NCI-H510A (cell line): ENCODE measurements around the gene SAMD4B.
"Not testable (repeated sequence)": the region's sequence is repeated elsewhere in the genome, so short reads cannot be mapped to it uniquely, and the experiment has no call there.

Experiments used
- DNase-seq: peaks from one replicate; lab custom pipeline; 2025; lab: John Stamatoyannopoulos, UW

Gene SAMD4B

GRCh38 chr19:39365531-39365930 is 23.3 kb downstream of the SAMD4B start:
- no peak for DNase-seq

DNA sequence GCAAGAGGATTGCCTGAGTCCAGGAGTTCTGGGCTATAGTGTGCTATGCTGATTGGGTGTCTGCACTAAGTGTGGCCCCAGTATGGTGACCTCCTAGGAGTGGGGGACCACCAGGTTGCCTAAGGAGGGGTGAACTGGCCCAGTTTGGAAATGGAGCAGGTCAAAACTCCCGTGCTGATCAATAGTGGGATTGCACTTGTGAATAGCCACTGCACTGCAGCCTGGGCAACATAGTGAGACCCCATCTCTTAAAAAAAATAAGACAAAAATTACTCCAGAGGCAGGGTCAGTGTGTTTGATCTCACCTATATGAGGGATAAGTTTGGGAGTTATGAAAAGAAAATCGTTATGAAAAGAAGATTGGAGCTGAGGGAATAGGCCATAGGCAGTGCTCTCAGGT is 27.0 kb downstream of the SAMD4B start:
- DNase-seq, result no peak

DNA sequence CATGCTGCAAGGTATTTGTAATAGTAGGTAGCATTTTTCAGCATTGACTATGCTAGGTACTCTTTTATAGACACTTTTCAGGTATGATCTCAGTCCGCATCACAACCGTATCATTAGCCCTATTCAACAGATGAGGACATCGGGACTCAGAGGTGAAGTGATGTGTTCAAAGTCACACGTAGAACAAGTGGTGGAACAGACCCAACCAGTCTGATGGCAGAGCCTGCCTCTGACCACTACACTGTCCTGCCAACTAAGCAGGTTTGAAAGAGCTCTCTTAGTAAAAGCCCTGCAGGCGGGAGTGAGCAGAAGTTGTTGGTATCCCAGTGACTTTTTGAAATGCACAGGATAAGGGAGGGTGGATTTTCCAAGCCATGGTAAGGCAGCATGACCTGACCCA is 28.5 kb downstream of the SAMD4B start:
- DNase-seq, result no peak

DNA sequence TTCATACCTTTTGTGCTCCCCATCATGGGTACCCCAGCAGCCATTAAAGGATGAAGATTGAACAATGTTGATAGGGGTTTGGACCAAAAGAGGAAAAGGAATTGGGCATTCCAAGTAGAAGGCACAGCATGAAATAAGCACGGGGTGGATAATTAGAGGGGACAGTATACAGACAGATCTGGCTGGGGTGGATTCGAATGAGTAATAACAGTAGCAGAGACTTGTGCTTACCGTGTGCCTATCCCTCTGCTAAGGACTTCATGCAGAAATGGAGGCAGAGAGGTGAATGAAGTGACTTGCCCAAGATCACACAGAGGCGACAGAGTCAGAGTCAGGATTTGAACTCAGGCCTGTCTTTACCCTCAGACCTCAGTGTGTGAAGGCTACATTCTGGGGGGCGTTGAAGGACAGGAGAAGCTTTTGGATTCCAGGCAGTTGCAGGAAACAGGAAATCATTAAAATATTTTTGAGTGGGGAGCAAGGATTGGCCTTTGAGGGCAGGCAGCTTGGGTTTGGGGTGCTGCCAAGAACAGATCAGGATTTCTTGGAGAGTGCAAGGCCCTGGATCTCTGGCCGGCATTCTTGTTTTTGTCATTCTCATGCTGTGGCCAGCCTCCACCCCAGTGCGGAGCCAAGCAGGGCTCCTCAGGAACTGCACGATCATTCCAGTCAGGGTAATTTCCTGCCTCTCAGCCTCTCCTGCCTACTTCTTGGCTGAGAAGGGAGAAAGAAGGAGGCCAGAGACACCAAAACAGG is 30.0 kb downstream of the SAMD4B start:
- DNase-seq, result no peak

DNA sequence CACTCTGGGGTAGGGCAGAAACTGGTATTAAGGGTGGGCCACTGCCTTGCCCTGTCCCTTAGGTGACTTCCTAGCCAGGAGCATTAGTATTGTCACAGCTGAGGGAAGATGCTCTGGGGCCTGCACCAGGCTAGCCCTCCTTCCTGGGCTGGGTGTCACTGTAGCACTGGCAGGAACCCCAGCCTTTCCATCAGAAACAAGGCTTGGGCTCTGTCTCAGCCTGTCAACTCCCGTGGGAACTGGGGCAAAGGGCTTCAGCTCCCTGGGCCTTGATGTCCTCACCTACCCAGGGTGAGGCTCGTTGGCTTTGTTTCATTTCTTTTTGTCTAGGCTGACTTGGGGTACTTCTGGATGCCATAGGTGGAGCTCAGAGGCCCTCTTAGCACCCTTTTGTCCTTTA is 30.7 kb downstream of the SAMD4B start:
- DNase-seq, result no peak

DNA sequence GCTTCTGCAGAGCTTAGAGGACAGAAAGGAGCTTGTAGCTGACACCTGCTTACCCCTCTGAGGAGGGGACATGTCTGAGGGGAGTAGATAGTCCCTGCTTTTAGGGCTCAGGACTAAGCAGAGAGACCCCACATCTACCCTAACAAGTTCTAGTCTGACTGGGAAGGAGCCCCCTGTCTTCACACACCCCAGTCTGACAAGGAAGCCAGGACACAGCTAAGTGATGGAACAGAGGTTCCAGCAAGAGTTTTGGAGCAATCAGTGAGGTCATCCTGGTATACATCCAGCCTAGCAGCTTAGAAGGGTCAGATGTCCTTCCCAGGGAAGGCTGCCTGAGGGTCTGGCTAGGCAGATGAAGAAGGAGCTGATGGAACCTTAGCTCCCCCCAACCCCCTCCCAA is 33.7 kb downstream of the SAMD4B start:
- no peak for DNase-seq

DNA sequence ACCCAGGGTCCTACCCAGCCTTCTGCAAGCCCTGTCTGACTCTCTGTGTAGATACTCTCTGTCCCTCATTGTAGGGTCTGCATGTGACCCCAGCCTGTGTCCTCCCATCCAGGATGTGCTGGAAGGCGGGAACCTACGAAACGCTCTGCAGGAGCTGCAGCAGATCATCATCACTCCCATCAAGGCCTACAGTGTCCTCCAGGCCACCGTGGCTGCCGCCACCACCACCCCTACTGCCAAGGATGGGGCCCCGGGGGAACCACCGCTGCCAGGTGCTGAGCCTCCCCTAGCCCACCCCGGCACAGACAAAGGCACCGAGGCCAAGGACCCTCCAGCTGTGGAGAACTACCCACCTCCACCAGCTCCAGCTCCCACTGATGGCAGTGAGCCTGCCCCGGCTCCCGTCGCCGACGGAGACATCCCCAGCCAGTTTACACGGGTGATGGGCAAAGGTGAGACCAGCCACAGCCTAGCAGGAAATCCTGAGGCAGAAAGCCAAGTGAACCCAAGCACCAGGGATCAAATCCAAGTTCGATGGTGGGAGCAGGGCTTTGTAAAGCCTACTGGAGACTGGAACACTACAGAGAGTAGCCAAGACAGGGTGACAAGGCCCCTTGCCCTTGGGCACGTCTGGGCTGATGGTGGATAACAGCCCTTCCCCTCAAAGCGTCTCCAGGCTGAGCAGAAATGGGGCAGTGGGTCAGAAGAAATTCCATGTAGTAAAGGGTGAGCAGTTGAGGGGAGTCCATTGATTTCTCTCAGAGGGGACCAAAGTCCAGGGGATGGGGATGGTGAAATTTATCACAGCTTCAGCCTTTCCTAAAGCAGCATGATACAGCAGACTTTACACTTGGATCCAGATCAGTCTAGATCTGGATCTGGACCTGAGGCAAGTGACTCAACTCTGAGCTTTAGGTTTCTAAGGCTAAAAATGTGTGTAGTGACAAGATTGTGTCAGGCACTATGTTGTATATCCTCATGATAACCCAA is 35.4 kb downstream of the SAMD4B start:
- DNase-seq, result no peak

GRCh38 chr19:39379366-39379765 is 37.1 kb downstream of the SAMD4B start:
- not testable (repeated sequence) for DNase-seq

DNA sequence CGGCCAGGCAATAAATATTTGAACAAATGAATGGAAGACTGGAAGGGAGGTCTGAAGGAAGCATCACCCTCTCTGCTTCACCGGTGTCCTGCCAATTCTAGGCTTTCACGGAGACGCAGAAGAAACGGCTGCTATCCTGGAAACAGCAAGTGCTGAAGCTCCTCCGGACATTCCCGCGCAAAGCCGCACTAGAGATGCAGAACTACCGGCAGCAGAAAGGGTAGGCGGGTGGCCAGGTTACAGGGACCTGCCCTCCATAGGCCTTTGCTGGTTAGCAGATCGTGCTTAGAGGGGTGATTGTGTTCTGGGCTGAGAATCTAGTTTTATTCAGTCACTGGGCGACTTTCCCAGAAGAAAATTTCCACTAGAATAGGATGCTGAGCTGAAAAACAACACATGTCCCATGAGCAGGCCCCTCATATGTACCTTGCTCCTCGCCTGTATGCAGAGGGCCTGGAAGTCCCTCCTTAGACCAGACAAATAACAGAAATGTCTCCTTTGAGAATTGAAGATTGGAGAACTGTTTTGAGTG is 37.7 kb downstream of the SAMD4B start:
- DNase-seq, result no peak

GRCh38 chr19:39380521-39381502 is 38.6 kb downstream of the SAMD4B start:
- no peak for DNase-seq

- DNase-seq, result no peak
These were observed 39.8 kb downstream of the SAMD4B start for GRCh38 chr19:39381910-39382611.

DNA sequence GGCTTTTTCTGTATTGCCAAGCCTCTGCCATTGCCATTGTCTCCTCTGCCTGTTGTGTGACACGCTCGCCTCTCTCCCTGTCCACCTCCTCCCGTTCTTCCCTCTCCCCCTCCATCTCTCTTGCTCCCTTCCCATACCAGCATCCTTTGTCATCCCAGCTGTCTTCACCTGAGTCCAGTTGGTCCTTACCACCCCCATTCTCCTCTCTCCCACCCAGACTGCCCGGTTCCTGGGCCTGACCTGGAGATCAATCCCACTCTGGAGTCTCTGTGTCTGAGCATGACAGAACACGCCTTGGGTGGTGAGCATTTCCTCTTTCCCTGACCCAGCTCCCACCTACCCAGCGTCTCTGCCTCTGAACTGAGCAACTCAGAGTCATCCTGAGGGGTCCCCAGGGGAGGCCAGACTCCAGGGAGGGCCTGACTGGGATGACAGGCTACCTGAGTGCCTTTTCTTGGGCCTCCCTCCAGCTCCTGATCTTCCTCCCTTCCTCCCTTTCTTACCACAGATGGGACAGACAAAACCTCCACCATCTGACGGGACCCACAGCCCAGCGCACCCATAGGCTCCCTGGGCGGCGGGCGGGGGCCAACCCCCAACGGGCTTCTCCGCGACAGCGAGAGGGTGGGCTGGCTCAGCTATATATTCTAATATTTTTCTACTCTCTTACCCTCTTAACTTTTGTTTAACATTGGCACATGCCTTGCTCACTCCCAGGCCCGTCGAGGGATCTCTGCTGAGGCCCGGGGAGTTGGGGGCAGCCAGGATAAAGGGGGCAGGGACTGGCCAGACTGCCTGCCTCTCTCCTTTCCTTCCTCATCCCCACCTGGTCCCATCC is 41.0 kb downstream of the SAMD4B start:
- no peak for DNase-seq

- no peak for DNase-seq
These were observed 42.8 kb downstream of the SAMD4B start for GRCh38 chr19:39384839-39385568.

GRCh38 chr19:39385629-39386411 is 43.6 kb downstream of the SAMD4B start:
- no peak for DNase-seq

DNA sequence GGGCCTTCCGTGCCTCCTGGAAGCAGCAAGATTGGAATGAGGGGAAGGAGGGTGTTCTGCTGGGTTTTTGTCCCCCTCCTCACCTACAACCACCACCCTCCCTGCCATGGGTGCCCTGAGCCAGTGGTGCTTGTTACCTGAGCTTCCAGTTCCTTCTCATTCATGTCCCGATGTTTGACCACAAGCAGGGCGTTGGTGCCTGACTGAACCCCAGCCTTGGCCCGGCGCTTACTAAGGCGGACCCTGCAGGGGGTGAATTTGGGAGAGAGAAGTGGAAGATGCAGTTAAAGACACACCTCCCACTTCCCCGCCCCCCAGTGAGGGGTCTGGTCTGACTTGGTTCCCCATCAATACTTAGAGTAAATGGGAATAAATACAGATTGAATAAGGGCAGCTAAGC is 44.3 kb downstream of the SAMD4B start:
- DNase-seq, result no peak

GRCh38 chr19:39388657-39389056 is 46.4 kb downstream of the SAMD4B start:
- DNase-seq, result no peak

- no peak for DNase-seq
These were observed 47.6 kb downstream of the SAMD4B start for GRCh38 chr19:39389631-39390414.

DNA sequence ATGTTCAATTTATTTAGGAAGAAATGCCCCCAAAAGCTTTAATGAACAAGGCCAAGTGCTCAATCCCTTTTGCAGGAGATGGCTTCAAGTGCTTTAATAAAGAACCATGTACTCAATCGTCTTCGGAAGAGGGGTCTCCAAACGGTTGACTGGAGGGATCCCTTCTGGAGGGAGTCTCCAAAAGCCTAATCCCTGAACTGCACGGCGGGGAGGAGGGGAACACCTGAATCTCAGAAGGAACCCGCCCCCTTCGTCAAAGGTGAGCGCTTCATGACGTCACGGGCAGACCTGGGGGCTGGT is 48.2 kb downstream of the SAMD4B start:
- no peak for DNase-seq
